Osteoblast (primary cell): ENCODE measurements around the gene SSPN. TPM values are rescaled to one million over a fixed set of nuclear protein-coding genes. Genes with fewer than 3 reads are reported as not detected.

Source experiments
- DNase-seq: peaks from one replicate; pipeline ENCODE4 v3.0.0; 2011; ENCODE audit warnings: low spot score, mixed read lengths; ENCODE audit not compliant: insufficient read length; ENCODE audit errors: missing footprints
- H2AFZ ChIP-seq: 2 replicates; pipeline ENCODE4 v1.6.0; 2011; ENCODE audit warnings: mild to moderate bottlenecking, low read length
- H3K27ac ChIP-seq: 2 replicates; pipeline ENCODE4 v1.5.1; 2011; ENCODE audit warnings: mild to moderate bottlenecking, low read depth, low read length, moderate library complexity
- H3K27me3 ChIP-seq: 2 replicates; pipeline ENCODE4 v1.6.0; 2012; ENCODE audit warnings: mild to moderate bottlenecking, control low read depth, inconsistent platforms, low read length, moderate library complexity; ENCODE audit not compliant: insufficient read depth
- H3K36me3 ChIP-seq: 2 replicates; pipeline ENCODE4 v1.5.1; 2011; ENCODE audit warnings: mild to moderate bottlenecking, low read length, control low read depth, moderate library complexity; ENCODE audit not compliant: insufficient read depth
- H3K4me1 ChIP-seq: 2 replicates; pipeline ENCODE4 v1.5.1; 2011; ENCODE audit warnings: mild to moderate bottlenecking, low read length, control low read depth, moderate library complexity; ENCODE audit not compliant: insufficient read depth
- H3K4me2 ChIP-seq: 2 replicates; pipeline ENCODE4 v1.6.0; 2011; ENCODE audit warnings: mild to moderate bottlenecking, low read length; ENCODE audit not compliant: insufficient read depth
- H3K4me3 ChIP-seq: fragments of 200-600 bp; sonication (generic); 3 replicates; pipeline ENCODE4 v1.5.1; 2012; ENCODE audit warnings: mild to moderate bottlenecking, low read length, inconsistent platforms; ENCODE audit not compliant: insufficient read depth
- H3K79me2 ChIP-seq: 2 replicates; pipeline ENCODE4 v1.6.0; 2012; ENCODE audit warnings: mild to moderate bottlenecking, low read length, control low read depth, inconsistent platforms; ENCODE audit not compliant: insufficient read depth
- H3K9me3 ChIP-seq: 2 replicates; pipeline ENCODE4 v1.5.1; 2011; ENCODE audit warnings: low read depth, low read length, control low read depth
- H4K20me1 ChIP-seq: 2 replicates; pipeline ENCODE4 v1.6.0; 2012; ENCODE audit warnings: mild to moderate bottlenecking, low read length, control low read depth; ENCODE audit not compliant: insufficient read depth
- CTCF ChIP-seq: IDR thresholded peaks from 2 replicates; pipeline ENCODE4 v1.5.1; 2011; ENCODE audit warnings: mild to moderate bottlenecking, low read depth, low read length, moderate library complexity; ENCODE audit errors: extremely low read depth
- total RNA-seq: library from RNA; depleted of rRNA; stranded (reverse); fragments of >200 nt; gene quantifications from 2 replicates; pipeline ENCODE4 v1.2.3, GENCODE V29; 2012

Gene SSPN
- total RNA-seq, 1 donor, result 9.8 TPM

GRCh38 chr12:26177283-26177682 lies 18.1 kb upstream of the SSPN start:
- H3K4me3 ChIP-seq, result no peak overlapping the region
- peaks cover 4% of the 10 kb centered on the region for H3K27me3 ChIP-seq
- H3K9me3 ChIP-seq, result no peaks in the 10 kb centered on the region
- H3K79me2 ChIP-seq, result no peaks in the 10 kb centered on the region
- H3K27ac ChIP-seq, result no peak overlapping the region
- no peaks in the 10 kb centered on the region for H4K20me1 ChIP-seq
- no peak for DNase-seq
- H3K36me3 ChIP-seq, result no peaks in the 10 kb centered on the region
- no peak overlapping the region for H2AFZ ChIP-seq
- TF ChIP-seq CTCF, result no peak
- no peak overlapping the region for H3K4me2 ChIP-seq
- no peaks in the 10 kb centered on the region for H3K4me1 ChIP-seq

- no peak for TF ChIP-seq CTCF
- Histone ChIP-seq H3K27ac (no peak overlapping the region), H3K27me3 (peaks cover 4% of the 10 kb centered on the region), H3K9me3 (no peaks in the 10 kb centered on the region), H4K20me1 (no peaks in the 10 kb centered on the region), H3K4me3 (no peak overlapping the region), H3K79me2 (no peaks in the 10 kb centered on the region), H3K4me1 (no peaks in the 10 kb centered on the region), H3K4me2 (no peak overlapping the region), H2AFZ (no peak overlapping the region), H3K36me3 (no peaks in the 10 kb centered on the region)
- no peak for DNase-seq
These were observed 15.5 kb upstream of the SSPN start for GRCh38 chr12:26179826-26180225.

DNA sequence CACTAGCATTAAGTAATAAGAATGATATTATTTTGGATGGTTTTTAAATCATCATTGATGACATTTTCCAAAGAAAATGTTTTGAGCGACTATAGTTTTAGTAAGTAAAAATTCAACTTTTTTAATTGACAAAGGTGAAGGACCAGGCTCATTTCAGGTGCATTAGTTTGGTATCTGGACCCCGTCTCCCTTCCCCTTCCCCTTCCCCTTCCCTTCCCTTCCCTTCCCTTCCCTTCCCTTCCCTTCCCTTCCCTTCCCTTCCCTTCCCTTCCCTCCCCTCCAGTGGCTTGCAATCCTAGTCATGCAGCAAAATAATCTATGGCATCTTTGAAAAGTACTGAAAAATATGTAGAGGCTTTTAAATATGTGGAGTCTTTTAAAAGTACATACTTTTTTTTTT lies 13.0 kb upstream of the SSPN start:
- no peak overlapping the region for H3K4me2 ChIP-seq
- no peaks in the 10 kb centered on the region for H4K20me1 ChIP-seq

More for the DNA sequence above, 13.0 kb upstream of the SSPN start:
- Histone ChIP-seq H3K27me3 (peaks cover 4% of the 10 kb centered on the region), H3K4me1 (peaks cover under 1% of the 10 kb centered on the region), H2AFZ (no peak overlapping the region), H3K36me3 (no peaks in the 10 kb centered on the region), H3K4me3 (no peak overlapping the region), H3K27ac (no peak overlapping the region), H3K79me2 (no peaks in the 10 kb centered on the region), H3K9me3 (no peaks in the 10 kb centered on the region)
- TF ChIP-seq CTCF, result no peak
- DNase-seq, result no peak
